Stimulated activated CD4-positive, alpha-beta T cell treated with anti-CD3 and anti-CD28 coated beads, Interleukin-4, amount 100 ng/mL, for 4 hours (primary cell): Measurements from ENCODE around the gene ASAP2.
"Not testable (repeated sequence)": the region's sequence is repeated elsewhere in the genome, so short reads cannot be mapped to it uniquely, and the experiment has no call there.

ENCODE experiments used
- DNase-seq, 2 experiments: peaks; one replicate each; pipeline ENCODE4 v3.0.0-alpha.2; 2020

Gene ASAP2

GRCh38 chr2:9212661-9213411 is 6.2 kb downstream of the ASAP2 start:
- DNase-seq, result no peak

GRCh38 chr2:9213477-9214051 is 7.0 kb downstream of the ASAP2 start:
- no peak for DNase-seq

GRCh38 chr2:9214873-9215272 is 8.3 kb downstream of the ASAP2 start:
- no peak for DNase-seq

GRCh38 chr2:9215680-9216079 is 9.1 kb downstream of the ASAP2 start:
- DNase-seq, result no peak

GRCh38 chr2:9216143-9216542 is 9.5 kb downstream of the ASAP2 start:
- DNase-seq, result not testable (repeated sequence)

- no peak for DNase-seq
Observed at GRCh38 chr2:9217838-9218770, 11.5 kb downstream of the ASAP2 start.

- no peak for DNase-seq
Observed at GRCh38 chr2:9219027-9219445, 12.4 kb downstream of the ASAP2 start.

GRCh38 chr2:9220201-9220600 is 13.6 kb downstream of the ASAP2 start:
- DNase-seq, result no peak

GRCh38 chr2:9221223-9221622 is 14.6 kb downstream of the ASAP2 start:
- no peak for DNase-seq

- DNase-seq, result no peak
Observed at GRCh38 chr2:9222239-9222892, 15.8 kb downstream of the ASAP2 start.

GRCh38 chr2:9222893-9223287 is 16.3 kb downstream of the ASAP2 start:
- no peak for DNase-seq

- no peak for DNase-seq
Observed at GRCh38 chr2:9225806-9226205, 19.2 kb downstream of the ASAP2 start.

GRCh38 chr2:9226458-9227380 is 20.1 kb downstream of the ASAP2 start:
- no peak for DNase-seq

GRCh38 chr2:9228088-9228751 is 21.6 kb downstream of the ASAP2 start:
- no peak for DNase-seq

- no peak for DNase-seq
Observed at GRCh38 chr2:9228781-9229469, 22.3 kb downstream of the ASAP2 start.

- DNase-seq, result no peak
Observed at GRCh38 chr2:9229470-9229820, 22.8 kb downstream of the ASAP2 start.

- no peak for DNase-seq
Observed at GRCh38 chr2:9230051-9230802, 23.6 kb downstream of the ASAP2 start.

- DNase-seq, result no peak
Observed at GRCh38 chr2:9230881-9231280, 24.3 kb downstream of the ASAP2 start.

- no peak for DNase-seq
Observed at GRCh38 chr2:9231291-9232165, 24.9 kb downstream of the ASAP2 start.
